ENCODE data around the gene PHF12. TPM values are rescaled to one million over a fixed set of nuclear protein-coding genes. Genes with fewer than 3 reads are reported as not detected.
A peak's percentile ranks its signal among the peaks of the same experiment; 100 is the strongest.

The PHF12 gene
- total and polyA plus RNA-seq, 10 of the 15 experiments (the other 5 are each of a cell fraction or from before 2014, with no cell fraction given) = 1.3 to 43.9 (median 19.2) TPM

DNA sequence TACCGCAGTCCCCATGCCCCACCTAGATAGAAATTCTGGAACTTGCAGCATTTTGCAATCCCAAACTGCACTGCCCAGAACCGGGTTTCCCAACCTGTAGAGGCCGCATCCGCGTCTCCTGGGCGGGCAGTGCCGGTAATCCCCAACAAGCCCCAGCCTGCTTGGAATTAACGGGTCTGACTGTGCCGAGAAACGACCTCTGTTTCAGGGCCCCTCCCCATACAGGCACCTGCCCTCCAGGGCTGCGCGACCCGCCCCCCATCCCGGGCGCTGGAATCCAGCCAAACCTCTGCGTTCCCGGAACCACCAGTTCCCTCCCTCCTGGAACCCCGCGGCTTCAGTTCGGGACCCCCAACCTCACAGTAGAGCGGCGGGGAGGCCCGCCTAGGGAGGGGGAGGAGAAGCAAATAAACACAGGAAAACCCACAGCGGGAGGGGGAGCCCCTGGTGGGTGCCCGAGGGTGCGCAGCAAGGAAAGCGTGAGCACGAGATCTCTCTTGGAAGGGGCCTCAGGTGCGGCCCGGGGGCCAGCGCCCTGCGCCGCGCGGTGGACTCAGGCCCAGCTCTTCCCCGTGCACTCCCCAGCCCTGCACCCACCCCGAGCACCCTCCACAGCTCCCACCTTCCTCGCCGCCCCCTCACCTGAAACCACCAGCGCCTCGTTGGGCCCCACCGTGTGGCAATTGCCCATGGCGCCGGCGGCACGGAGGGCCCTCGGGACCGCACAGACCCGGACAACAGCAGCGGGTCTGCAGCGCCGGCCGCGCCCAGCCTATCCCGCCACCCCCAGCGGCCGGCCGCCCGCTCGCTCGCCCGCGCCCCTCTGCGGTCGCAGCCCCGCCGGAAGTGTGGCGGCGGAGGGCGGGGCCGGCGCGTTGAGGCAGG, 54.2 kb downstream of the PHF12 start, which contains the start of gene FLOT2 (continued):
- TF ChIP-seq WRNIP1 (IDR thresholded peaks at IDR 0.05; ENCODE audit: borderline replicate concordance, low read depth, low read length) = no peak
- TF ChIP-seq, protein P1, sequence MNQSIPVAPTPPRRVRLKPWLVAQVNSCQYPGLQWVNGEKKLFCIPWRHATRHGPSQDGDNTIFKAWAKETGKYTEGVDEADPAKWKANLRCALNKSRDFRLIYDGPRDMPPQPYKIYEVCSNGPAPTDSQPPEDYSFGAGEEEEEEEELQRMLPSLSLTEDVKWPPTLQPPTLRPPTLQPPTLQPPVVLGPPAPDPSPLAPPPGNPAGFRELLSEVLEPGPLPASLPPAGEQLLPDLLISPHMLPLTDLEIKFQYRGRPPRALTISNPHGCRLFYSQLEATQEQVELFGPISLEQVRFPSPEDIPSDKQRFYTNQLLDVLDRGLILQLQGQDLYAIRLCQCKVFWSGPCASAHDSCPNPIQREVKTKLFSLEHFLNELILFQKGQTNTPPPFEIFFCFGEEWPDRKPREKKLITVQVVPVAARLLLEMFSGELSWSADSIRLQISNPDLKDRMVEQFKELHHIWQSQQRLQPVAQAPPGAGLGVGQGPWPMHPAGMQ (IDR thresholded peaks at IDR 0.05; ENCODE audit: borderline replicate concordance) = no peak
- TF ChIP-seq LARP7 (IDR thresholded peaks at IDR 0.05) = peak; percentile 93
- TF ChIP-seq, protein P2, sequence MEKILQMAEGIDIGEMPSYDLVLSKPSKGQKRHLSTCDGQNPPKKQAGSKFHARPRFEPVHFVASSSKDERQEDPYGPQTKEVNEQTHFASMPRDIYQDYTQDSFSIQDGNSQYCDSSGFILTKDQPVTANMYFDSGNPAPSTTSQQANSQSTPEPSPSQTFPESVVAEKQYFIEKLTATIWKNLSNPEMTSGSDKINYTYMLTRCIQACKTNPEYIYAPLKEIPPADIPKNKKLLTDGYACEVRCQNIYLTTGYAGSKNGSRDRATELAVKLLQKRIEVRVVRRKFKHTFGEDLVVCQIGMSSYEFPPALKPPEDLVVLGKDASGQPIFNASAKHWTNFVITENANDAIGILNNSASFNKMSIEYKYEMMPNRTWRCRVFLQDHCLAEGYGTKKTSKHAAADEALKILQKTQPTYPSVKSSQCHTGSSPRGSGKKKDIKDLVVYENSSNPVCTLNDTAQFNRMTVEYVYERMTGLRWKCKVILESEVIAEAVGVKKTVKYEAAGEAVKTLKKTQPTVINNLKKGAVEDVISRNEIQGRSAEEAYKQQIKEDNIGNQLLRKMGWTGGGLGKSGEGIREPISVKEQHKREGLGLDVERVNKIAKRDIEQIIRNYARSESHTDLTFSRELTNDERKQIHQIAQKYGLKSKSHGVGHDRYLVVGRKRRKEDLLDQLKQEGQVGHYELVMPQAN (conservative IDR thresholded peaks at IDR 0.05) = peak; percentile 49
- no peak for TF ChIP-seq CBX5 (IDR thresholded peaks at IDR 0.05; ENCODE audit: low read depth)
- peak; percentile 99 for TF ChIP-seq GATAD2B (conservative IDR thresholded peaks at IDR 0.05; ENCODE audit: low read depth)
- TF ChIP-seq TAF1 (IDR thresholded peaks at IDR 0.05; ENCODE audit: borderline replicate concordance, low read depth, low read length) = no peak
- TF ChIP-seq, protein P3, sequence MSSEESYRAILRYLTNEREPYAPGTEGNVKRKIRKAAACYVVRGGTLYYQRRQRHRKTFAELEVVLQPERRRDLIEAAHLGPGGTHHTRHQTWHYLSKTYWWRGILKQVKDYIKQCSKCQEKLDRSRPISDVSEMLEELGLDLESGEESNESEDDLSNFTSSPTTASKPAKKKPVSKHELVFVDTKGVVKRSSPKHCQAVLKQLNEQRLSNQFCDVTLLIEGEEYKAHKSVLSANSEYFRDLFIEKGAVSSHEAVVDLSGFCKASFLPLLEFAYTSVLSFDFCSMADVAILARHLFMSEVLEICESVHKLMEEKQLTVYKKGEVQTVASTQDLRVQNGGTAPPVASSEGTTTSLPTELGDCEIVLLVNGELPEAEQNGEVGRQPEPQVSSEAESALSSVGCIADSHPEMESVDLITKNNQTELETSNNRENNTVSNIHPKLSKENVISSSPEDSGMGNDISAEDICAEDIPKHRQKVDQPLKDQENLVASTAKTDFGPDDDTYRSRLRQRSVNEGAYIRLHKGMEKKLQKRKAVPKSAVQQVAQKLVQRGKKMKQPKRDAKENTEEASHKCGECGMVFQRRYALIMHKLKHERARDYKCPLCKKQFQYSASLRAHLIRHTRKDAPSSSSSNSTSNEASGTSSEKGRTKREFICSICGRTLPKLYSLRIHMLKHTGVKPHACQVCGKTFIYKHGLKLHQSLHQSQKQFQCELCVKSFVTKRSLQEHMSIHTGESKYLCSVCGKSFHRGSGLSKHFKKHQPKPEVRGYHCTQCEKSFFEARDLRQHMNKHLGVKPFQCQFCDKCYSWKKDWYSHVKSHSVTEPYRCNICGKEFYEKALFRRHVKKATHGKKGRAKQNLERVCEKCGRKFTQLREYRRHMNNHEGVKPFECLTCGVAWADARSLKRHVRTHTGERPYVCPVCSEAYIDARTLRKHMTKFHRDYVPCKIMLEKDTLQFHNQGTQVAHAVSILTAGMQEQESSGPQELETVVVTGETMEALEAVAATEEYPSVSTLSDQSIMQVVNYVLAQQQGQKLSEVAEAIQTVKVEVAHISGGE (CRISPR knock-in tag; IDR thresholded peaks at IDR 0.05) = no peak
- no peak for TF ChIP-seq FOXM1 (IDR thresholded peaks at IDR 0.05; ENCODE audit: low read depth, low read length)
- no peak for TF ChIP-seq SREBF1 (IDR thresholded peaks at IDR 0.05; ENCODE audit: low read length)
- TF ChIP-seq NBN (IDR thresholded peaks at IDR 0.05) = peak; percentile 71
- peak in 1 of 2 experiments; percentile 91; a peak in 2 of 3 replicates for TF ChIP-seq EGR1 (IDR thresholded peaks at IDR 0.05; ENCODE audit: borderline replicate concordance in 1 of 2, low read depth in 2 of 2, low read length in 2 of 2)
- peak; percentile 59 for TF ChIP-seq YY1 (IDR thresholded peaks at IDR 0.05; ENCODE audit: low read depth, low read length)
- peak; percentile 90 for TF ChIP-seq IKZF1 (conservative IDR thresholded peaks at IDR 0.05)
- TF ChIP-seq BRCA1 (IDR thresholded peaks at IDR 0.05; ENCODE audit: low read depth, low read length) = no peak
- TF ChIP-seq MYB (IDR thresholded peaks at IDR 0.05; ENCODE audit: borderline replicate concordance, low read depth, low read length) = no peak
- TF ChIP-seq, protein P4, sequence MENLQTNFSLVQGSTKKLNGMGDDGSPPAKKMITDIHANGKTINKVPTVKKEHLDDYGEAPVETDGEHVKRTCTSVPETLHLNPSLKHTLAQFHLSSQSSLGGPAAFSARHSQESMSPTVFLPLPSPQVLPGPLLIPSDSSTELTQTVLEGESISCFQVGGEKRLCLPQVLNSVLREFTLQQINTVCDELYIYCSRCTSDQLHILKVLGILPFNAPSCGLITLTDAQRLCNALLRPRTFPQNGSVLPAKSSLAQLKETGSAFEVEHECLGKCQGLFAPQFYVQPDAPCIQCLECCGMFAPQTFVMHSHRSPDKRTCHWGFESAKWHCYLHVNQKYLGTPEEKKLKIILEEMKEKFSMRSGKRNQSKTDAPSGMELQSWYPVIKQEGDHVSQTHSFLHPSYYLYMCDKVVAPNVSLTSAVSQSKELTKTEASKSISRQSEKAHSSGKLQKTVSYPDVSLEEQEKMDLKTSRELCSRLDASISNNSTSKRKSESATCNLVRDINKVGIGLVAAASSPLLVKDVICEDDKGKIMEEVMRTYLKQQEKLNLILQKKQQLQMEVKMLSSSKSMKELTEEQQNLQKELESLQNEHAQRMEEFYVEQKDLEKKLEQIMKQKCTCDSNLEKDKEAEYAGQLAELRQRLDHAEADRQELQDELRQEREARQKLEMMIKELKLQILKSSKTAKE (IDR thresholded peaks at IDR 0.05; ENCODE audit: low read depth, poor library complexity, severe bottlenecking) = peak; percentile 34
- peak; percentile 46; the same call in 1 of the 2 replicates for TF ChIP-seq ZBED1 (IDR thresholded peaks at IDR 0.05; ENCODE audit: borderline replicate concordance)
- TF ChIP-seq, protein P5, sequence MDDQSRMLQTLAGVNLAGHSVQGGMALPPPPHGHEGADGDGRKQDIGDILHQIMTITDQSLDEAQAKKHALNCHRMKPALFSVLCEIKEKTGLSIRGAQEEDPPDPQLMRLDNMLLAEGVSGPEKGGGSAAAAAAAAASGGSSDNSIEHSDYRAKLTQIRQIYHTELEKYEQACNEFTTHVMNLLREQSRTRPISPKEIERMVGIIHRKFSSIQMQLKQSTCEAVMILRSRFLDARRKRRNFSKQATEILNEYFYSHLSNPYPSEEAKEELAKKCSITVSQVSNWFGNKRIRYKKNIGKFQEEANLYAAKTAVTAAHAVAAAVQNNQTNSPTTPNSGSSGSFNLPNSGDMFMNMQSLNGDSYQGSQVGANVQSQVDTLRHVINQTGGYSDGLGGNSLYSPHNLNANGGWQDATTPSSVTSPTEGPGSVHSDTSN (IDR thresholded peaks at IDR 0.05; ENCODE audit: insufficient replicate concordance, low read depth, low read length) = no peak
- peak; percentile 95 for TF ChIP-seq DPF2 (IDR thresholded peaks at IDR 0.05)

All from GM12878 (cell line).